Activated CD4-positive, alpha-beta T cell treated with anti-CD3 and anti-CD28 coated beads for 36 hours (primary cell): ENCODE results near the gene AREL1. TPM values are rescaled to one million over a fixed set of nuclear protein-coding genes. Genes with fewer than 3 reads are reported as not detected.

Source experiments
- ATAC-seq: fragments of 200-7000 bp; cut with Tn5 transposase; one replicate; pipeline ENCODE4 v1.10.0; 2021; ENCODE audit warnings: mild to moderate bottlenecking, moderate library complexity
- CTCF ChIA-PET: fragments of 350-600 bp; sonication (Branson Sonifier 250); formaldehyde crosslinking; loops from one replicate; lab custom pipeline; 2021; ENCODE audit warnings: antibody characterized with exemption; lab: Charles Lee
- POLR2A ChIA-PET: fragments of 350-600 bp; sonication (Branson Sonifier 250); formaldehyde crosslinking; loops from one replicate; lab custom pipeline; 2021; ENCODE audit warnings: antibody characterized with exemption, inconsistent platforms; lab: Charles Lee
- DNase-seq: peaks from one replicate; pipeline ENCODE4 v3.0.0-alpha.2; 2020
- H3K27ac Mint-ChIP-seq: one replicate; pipeline ENCODE4 v1.8.0; 2021; ENCODE audit warnings: mixed read lengths
- H3K27me3 Mint-ChIP-seq: one replicate; pipeline ENCODE4 v1.8.0; 2021; ENCODE audit warnings: mixed read lengths
- H3K36me3 Mint-ChIP-seq: one replicate; pipeline ENCODE4 v1.8.0; 2021; ENCODE audit warnings: low read depth, mixed read lengths
- H3K4me1 Mint-ChIP-seq: one replicate; pipeline ENCODE4 v1.8.0; 2021; ENCODE audit warnings: mixed read lengths
- H3K4me3 Mint-ChIP-seq: one replicate; pipeline ENCODE4 v1.8.0; 2021; ENCODE audit warnings: mild to moderate bottlenecking, moderate library complexity, mixed read lengths
- H3K9me3 Mint-ChIP-seq: one replicate; pipeline ENCODE4 v1.8.0; 2021; ENCODE audit warnings: low read depth, mixed read lengths
- intact Hi-C, 2 experiments: fragments of 100-400 bp; cut with DNase I in 1 of 2; cut with micrococcal nuclease in 1 of 2; formaldehyde crosslinking; loops; one replicate each; pipeline versions ENCODE4 v1.14.2 to v1.15.1; 2022 to 2024; cut with DNase I, micrococcal nuclease
- total RNA-seq, 2 experiments: library from RNA; stranded (reverse); gene quantifications; one replicate each; pipeline ENCODE4 v1.2.3, GENCODE V29; 2021

The AREL1 gene
- total RNA-seq, 2 experiments from 2014 or later, result 31.3 to 35.6 TPM

DNA sequence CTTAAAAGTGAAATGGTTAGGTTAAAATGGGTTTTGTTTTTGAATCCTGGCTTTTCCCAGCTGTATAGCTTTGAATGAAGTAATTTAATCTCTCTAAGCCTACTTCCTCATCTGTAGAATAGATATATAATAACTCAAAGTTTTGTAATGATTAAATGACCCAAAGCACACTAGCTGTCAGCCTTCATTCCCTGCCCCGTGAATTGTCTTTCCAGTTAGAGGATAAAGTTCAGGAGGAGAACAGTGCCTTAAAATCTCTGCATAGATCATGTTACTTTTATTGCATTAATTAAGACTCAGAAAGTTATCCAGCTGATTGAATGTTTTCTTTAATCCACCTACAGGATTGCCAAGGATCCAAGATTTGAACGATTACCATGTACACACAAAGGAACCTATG lies 19.5 kb upstream of the AREL1 start:
- no peak overlapping the region for H3K27ac Mint-ChIP-seq
- intact Hi-C loops, result no loop called here
- H3K4me1 Mint-ChIP-seq, result no peaks in the 10 kb centered on the region
- no peak for ATAC-seq
- ChIA-PET CTCF (no interaction called here), POLR2A (no interaction called here)
- no peak overlapping the region for H3K4me3 Mint-ChIP-seq
- H3K36me3 Mint-ChIP-seq, result peaks cover 35% of the 10 kb centered on the region
- no peak for DNase-seq
- H3K27me3 Mint-ChIP-seq, result no peaks in the 10 kb centered on the region
- H3K9me3 Mint-ChIP-seq, result no peaks in the 10 kb centered on the region

- no peaks in the 10 kb centered on the region for H3K9me3 Mint-ChIP-seq
- no peaks in the 10 kb centered on the region for H3K4me1 Mint-ChIP-seq
- CTCF ChIA-PET, result no interaction called here
- H3K27ac Mint-ChIP-seq, result no peak overlapping the region
- intact Hi-C loops, result no loop called here
- no peak overlapping the region for H3K4me3 Mint-ChIP-seq
- POLR2A ChIA-PET, result no interaction called here
- ATAC-seq (no peak), DNase-seq (no peak)
- H3K36me3 Mint-ChIP-seq, result peaks cover 14% of the 10 kb centered on the region
- H3K27me3 Mint-ChIP-seq, result no peaks in the 10 kb centered on the region
Observed at GRCh38 chr14:74723134-74723533, 10.3 kb upstream of the AREL1 start.

DNA sequence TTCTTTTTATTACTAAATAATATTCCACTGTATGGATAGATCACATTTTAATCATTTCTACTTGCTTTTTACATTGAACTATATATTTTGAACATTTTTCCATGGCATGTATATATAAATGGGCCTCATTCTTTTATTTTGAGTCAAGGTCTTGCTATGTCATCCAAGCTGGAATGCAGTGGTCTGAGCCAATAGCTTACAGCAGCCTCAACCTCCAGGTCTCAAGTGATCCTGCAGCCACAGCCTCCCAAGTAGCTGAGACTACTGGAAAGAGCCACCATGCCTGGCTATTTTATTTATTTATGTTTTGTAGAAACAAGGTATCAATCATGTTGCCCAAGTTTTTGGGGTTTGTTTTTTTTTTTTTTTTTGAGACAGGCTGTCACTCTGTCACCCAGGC lies 7.6 kb upstream of the AREL1 start:
- H3K36me3 Mint-ChIP-seq, result peaks cover 18% of the 10 kb centered on the region
- ChIA-PET CTCF (no interaction called here), POLR2A (no interaction called here)
- no peaks in the 10 kb centered on the region for H3K9me3 Mint-ChIP-seq
- ATAC-seq, result no peak
- H3K4me1 Mint-ChIP-seq, result peaks cover 4% of the 10 kb centered on the region
- no peak overlapping the region for H3K4me3 Mint-ChIP-seq
- no peak for DNase-seq
- intact Hi-C loops, result no loop called here
- no peak overlapping the region for H3K27ac Mint-ChIP-seq
- H3K27me3 Mint-ChIP-seq, result no peaks in the 10 kb centered on the region

DNA sequence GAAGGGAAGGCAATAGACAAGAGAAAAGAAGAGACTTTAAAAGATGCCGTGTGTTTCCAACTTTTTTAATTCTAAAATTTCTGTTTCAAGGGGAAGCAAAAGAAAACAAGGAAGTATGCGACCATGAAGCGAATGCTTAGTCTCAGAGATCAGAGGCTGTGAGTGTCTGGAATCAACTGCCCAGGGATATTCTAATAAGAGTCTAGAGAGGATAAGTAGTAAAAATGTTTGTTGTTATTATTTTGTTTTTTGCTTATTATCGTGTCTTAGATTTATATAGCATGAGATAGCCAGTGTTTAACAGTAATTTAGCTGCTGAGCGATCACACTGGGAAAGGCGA lies 485 bp upstream of the AREL1 start:
- peak overlapping the region; percentile 98 for H3K27ac Mint-ChIP-seq
- no peaks in the 10 kb centered on the region for H3K9me3 Mint-ChIP-seq
- ChIA-PET POLR2A (no interaction called here), CTCF (interaction anchor here (1.9 kb wide), 1 partner anchor 104 kb away, joined by 8 read pairs; no protein-coding TSS in a partner anchor)
- intact Hi-C loops, result loop anchor here (1.0 to 5.0 kb wide), 11 partner anchors 50 to 948 kb away; partner anchors contain the start of genes LTBP2 (in 2 of the 2), YLPM1 (in 2 of the 2), ABCD4 (in 1 of the 2) and ALDH6A1 (in 1 of the 2)
- peaks cover 50% of the 10 kb centered on the region for H3K4me1 Mint-ChIP-seq
- DNase-seq (no peak), ATAC-seq (no peak)
- peaks cover 17% of the 10 kb centered on the region for H3K36me3 Mint-ChIP-seq
- H3K4me3 Mint-ChIP-seq, result peak overlapping the region; percentile 98
- no peaks in the 10 kb centered on the region for H3K27me3 Mint-ChIP-seq

GRCh38 chr14:74711651-74712050 lies 1.2 kb downstream of the AREL1 start:
- Mint-ChIP-seq H3K27me3 (no peaks in the 10 kb centered on the region), H3K36me3 (peaks cover 14% of the 10 kb centered on the region), H3K9me3 (no peaks in the 10 kb centered on the region), H3K4me3 (peak overlapping the region; percentile 98), H3K4me1 (peaks cover 54% of the 10 kb centered on the region), H3K27ac (peak overlapping the region; percentile 37)
- ChIA-PET POLR2A (no interaction called here), CTCF (interaction anchor here (0.7 to 1.9 kb wide), 4 partner anchors 8 to 103 kb away, joined by 3 to 8 read pairs (median 4); partner anchors contain the start of gene LTBP2)
- intact Hi-C loops, result loop anchor here (2.0 to 5.0 kb wide), 5 partner anchors 99 to 693 kb away; partner anchors contain the start of genes ALDH6A1 (in 1 of the 2), BBOF1 (in 1 of the 2), ENTPD5 (in 1 of the 2) and ISCA2 (in 1 of the 2)
- ATAC-seq (no peak), DNase-seq (no peak)

DNA sequence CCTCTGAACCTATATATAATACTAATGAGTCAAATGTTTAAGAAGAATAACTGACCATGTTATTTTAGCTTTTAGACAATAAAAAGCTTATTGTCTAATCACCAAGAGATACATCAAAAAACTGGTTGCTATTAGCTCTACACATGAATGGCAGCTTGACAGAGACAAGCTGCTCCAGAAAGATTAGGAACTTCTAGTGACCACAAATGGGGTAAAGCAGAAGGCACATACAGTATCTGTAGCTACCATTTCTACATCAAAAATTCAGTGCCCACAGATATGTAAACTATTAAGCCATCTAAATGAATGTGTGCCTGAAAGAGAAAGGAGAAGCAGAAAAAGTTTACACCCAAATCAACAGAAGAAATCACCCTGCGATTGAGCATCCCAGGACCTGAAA lies 2.4 kb downstream of the AREL1 start:
- CTCF ChIA-PET, result no interaction called here
- H3K27ac Mint-ChIP-seq, result no peak overlapping the region

GRCh38 chr14:74705613-74706500 lies 7.0 kb downstream of the AREL1 start:
- ChIA-PET CTCF (interaction anchor here (1.2 to 1.3 kb wide), 3 partner anchors 9 to 97 kb away, joined by 3 to 4 read pairs (median 4); no protein-coding TSS in a partner anchor), POLR2A (interaction anchor here (0.5 kb wide), 1 partner anchor 87 kb away, joined by 3 read pairs; no protein-coding TSS in a partner anchor)
- ATAC-seq (no peak), DNase-seq (no peak)
- peaks cover 37% of the 10 kb centered on the region for H3K4me1 Mint-ChIP-seq
- no peaks in the 10 kb centered on the region for H3K27me3 Mint-ChIP-seq
- H3K4me3 Mint-ChIP-seq, result no peak overlapping the region
- H3K9me3 Mint-ChIP-seq, result peaks cover 8% of the 10 kb centered on the region
- no peak overlapping the region for H3K27ac Mint-ChIP-seq
- H3K36me3 Mint-ChIP-seq, result peaks cover 20% of the 10 kb centered on the region
- intact Hi-C loops, result no loop called here

More for the DNA sequence above, 2.4 kb downstream of the AREL1 start:
- Mint-ChIP-seq H3K4me3 (no peak overlapping the region), H3K27me3 (no peaks in the 10 kb centered on the region), H3K36me3 (peaks cover 7% of the 10 kb centered on the region), H3K9me3 (no peaks in the 10 kb centered on the region), H3K4me1 (peaks cover 56% of the 10 kb centered on the region)
- ATAC-seq (no peak), DNase-seq (no peak)
- POLR2A ChIA-PET, result no interaction called here
- intact Hi-C loops, result loop anchor here in 1 of 2 experiments (5.0 kb wide), 3 partner anchors 98 to 628 kb away; partner anchors contain the start of genes ALDH6A1, LIN52 and LTBP2

GRCh38 chr14:74704656-74705055 lies 8.2 kb downstream of the AREL1 start:
- ChIA-PET CTCF (interaction anchor here (0.7 to 1.0 kb wide), 2 partner anchors 96 to 156 kb away, joined by 3 read pairs; no protein-coding TSS in a partner anchor), POLR2A (no interaction called here)

DNA sequence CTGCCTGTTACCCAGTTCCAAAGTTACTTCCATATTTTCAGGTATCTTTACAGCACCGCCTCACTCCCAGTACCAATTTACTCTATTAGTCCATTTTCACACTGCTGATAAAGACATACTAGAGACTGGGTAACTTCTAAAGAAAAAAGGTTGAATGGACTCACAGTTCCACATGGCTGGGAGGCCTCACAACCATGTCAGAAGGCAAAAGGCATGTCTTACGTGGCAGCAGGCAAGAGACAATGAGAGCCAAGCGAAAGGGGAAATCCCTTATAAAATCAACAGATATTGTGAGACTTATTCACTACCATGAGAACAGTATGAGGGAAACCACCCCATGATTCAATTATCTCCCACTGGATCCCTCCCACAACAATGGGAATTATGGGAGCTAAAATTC lies 9.8 kb downstream of the AREL1 start:
- peaks cover 8% of the 10 kb centered on the region for H3K9me3 Mint-ChIP-seq
- peaks cover 23% of the 10 kb centered on the region for H3K36me3 Mint-ChIP-seq
- ATAC-seq, result no peak
- ChIA-PET POLR2A (no interaction called here), CTCF (no interaction called here)
- DNase-seq, result no peak
- peak overlapping the region; percentile 8 for H3K27ac Mint-ChIP-seq
- peaks cover 17% of the 10 kb centered on the region for H3K4me1 Mint-ChIP-seq
- H3K27me3 Mint-ChIP-seq, result no peaks in the 10 kb centered on the region
- intact Hi-C loops, result no loop called here
- no peak overlapping the region for H3K4me3 Mint-ChIP-seq

More at GRCh38 chr14:74704656-74705055, 8.2 kb downstream of the AREL1 start:
- peaks cover 21% of the 10 kb centered on the region for H3K36me3 Mint-ChIP-seq
- DNase-seq (no peak), ATAC-seq (no peak)
- H3K27ac Mint-ChIP-seq, result no peak overlapping the region
- no peak overlapping the region for H3K4me3 Mint-ChIP-seq
- H3K27me3 Mint-ChIP-seq, result no peaks in the 10 kb centered on the region
- peaks cover 25% of the 10 kb centered on the region for H3K4me1 Mint-ChIP-seq
- H3K9me3 Mint-ChIP-seq, result peaks cover 8% of the 10 kb centered on the region
- intact Hi-C loops, result no loop called here

DNA sequence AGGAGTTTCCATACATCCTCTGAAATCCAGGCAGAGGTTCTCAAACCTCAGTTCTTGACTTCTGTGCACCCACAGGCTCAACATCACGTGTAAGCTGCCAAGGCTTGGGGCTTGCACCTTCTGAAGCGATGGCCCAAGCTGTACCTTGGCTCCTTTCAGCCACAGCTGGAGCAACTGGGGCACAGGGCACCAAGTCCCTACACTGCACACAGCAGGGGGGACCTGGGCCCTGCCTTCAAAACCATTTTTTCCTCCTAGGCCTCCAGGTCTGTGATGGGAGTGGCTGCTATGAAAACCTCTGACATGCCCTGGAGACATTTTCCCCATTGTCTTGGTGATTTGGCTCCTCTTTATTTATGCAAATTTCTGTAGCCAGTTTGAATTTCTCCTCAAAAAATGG lies 10.6 kb downstream of the AREL1 start:
- intact Hi-C loops, result no loop called here
- CTCF ChIA-PET, result no interaction called here
- no peak overlapping the region for H3K4me3 Mint-ChIP-seq
- peaks cover 8% of the 10 kb centered on the region for H3K9me3 Mint-ChIP-seq
- DNase-seq (no peak), ATAC-seq (no peak)
- peaks cover 26% of the 10 kb centered on the region for H3K36me3 Mint-ChIP-seq
- POLR2A ChIA-PET, result no interaction called here
- H3K4me1 Mint-ChIP-seq, result peaks cover 17% of the 10 kb centered on the region
- H3K27me3 Mint-ChIP-seq, result no peaks in the 10 kb centered on the region
- no peak overlapping the region for H3K27ac Mint-ChIP-seq

- ATAC-seq (no peak), DNase-seq (no peak)
- no peaks in the 10 kb centered on the region for H3K27me3 Mint-ChIP-seq
- no peak overlapping the region for H3K4me3 Mint-ChIP-seq
- POLR2A ChIA-PET, result no interaction called here
- CTCF ChIA-PET, result interaction anchor here (0.5 to 0.7 kb wide), 2 partner anchors 81 to 88 kb away, joined by 3 to 4 read pairs; no protein-coding TSS in a partner anchor
- peaks cover 8% of the 10 kb centered on the region for H3K9me3 Mint-ChIP-seq
- peaks cover 4% of the 10 kb centered on the region for H3K4me1 Mint-ChIP-seq
- peaks cover 26% of the 10 kb centered on the region for H3K36me3 Mint-ChIP-seq
- intact Hi-C loops, result no loop called here
- H3K27ac Mint-ChIP-seq, result no peak overlapping the region
Observed at GRCh38 chr14:74698465-74698864, 14.4 kb downstream of the AREL1 start.
